Measurements from ENCODE around the gene SLC34A2. TPM values are rescaled to one million over a fixed set of nuclear protein-coding genes. Genes with fewer than 3 reads are reported as not detected.

The SLC34A2 gene
- total RNA-seq, 1 donor = not detected

GRCh38 chr4:25713812-25714211, 58.2 kb downstream of the SLC34A2 start:
- TF ChIP-seq CTCF (IDR thresholded peaks at IDR 0.05; ENCODE audit: extremely low read depth, low read depth, low read length) = no peak
- Histone ChIP-seq H3K27ac (ENCODE audit: low read depth, low read length) (no peak overlapping the region), H3K4me2 (ENCODE audit: insufficient read depth, low read length) (no peak overlapping the region), H3K4me1 (ENCODE audit: insufficient read depth, low read length) (no peaks in the 10 kb centered on the region), H3K4me3 (ENCODE audit: insufficient read depth, low read length) (no peak overlapping the region), H3K27me3 (ENCODE audit: insufficient read depth, low read length) (peaks cover 4% of the 10 kb centered on the region), H2AFZ (ENCODE audit: low read length) (no peak overlapping the region), H4K20me1 (ENCODE audit: insufficient read depth, low read length) (no peaks in the 10 kb centered on the region), H3K9me3 (ENCODE audit: low read depth, low read length) (no peaks in the 10 kb centered on the region), H3K79me2 (ENCODE audit: insufficient read depth, low read length) (no peaks in the 10 kb centered on the region), H3K36me3 (ENCODE audit: insufficient read depth, low read length) (no peaks in the 10 kb centered on the region)
- DNase-seq (ENCODE audit: insufficient read length, low spot score, missing footprints) = no peak

GRCh38 chr4:25722964-25723363, 67.3 kb downstream of the SLC34A2 start:
- H3K27me3 ChIP-seq (ENCODE audit: insufficient read depth, low read length) = peaks cover 3% of the 10 kb centered on the region
- no peaks in the 10 kb centered on the region for H3K36me3 ChIP-seq (ENCODE audit: insufficient read depth, low read length)
- no peaks in the 10 kb centered on the region for H3K9me3 ChIP-seq (ENCODE audit: low read depth, low read length)
- no peak overlapping the region for H2AFZ ChIP-seq (ENCODE audit: low read length)
- H3K4me3 ChIP-seq (ENCODE audit: insufficient read depth, low read length) = no peak overlapping the region
- H3K4me1 ChIP-seq (ENCODE audit: insufficient read depth, low read length) = no peaks in the 10 kb centered on the region
- H4K20me1 ChIP-seq (ENCODE audit: insufficient read depth, low read length) = no peaks in the 10 kb centered on the region
- H3K27ac ChIP-seq (ENCODE audit: low read depth, low read length) = no peak overlapping the region
- no peak for TF ChIP-seq CTCF (IDR thresholded peaks at IDR 0.05; ENCODE audit: extremely low read depth, low read depth, low read length)
- no peak overlapping the region for H3K4me2 ChIP-seq (ENCODE audit: insufficient read depth, low read length)
- DNase-seq (ENCODE audit: insufficient read length, low spot score, missing footprints) = no peak
- no peaks in the 10 kb centered on the region for H3K79me2 ChIP-seq (ENCODE audit: insufficient read depth, low read length)

GRCh38 chr4:25723409-25723808, 67.8 kb downstream of the SLC34A2 start:
- no peak overlapping the region for H3K27ac ChIP-seq (ENCODE audit: low read depth, low read length)
- H3K36me3 ChIP-seq (ENCODE audit: insufficient read depth, low read length) = no peaks in the 10 kb centered on the region
- no peaks in the 10 kb centered on the region for H4K20me1 ChIP-seq (ENCODE audit: insufficient read depth, low read length)
- H3K4me1 ChIP-seq (ENCODE audit: insufficient read depth, low read length) = no peaks in the 10 kb centered on the region
- H2AFZ ChIP-seq (ENCODE audit: low read length) = no peak overlapping the region
- H3K9me3 ChIP-seq (ENCODE audit: low read depth, low read length) = no peaks in the 10 kb centered on the region
- no peak for TF ChIP-seq CTCF (IDR thresholded peaks at IDR 0.05; ENCODE audit: extremely low read depth, low read depth, low read length)
- no peak overlapping the region for H3K4me2 ChIP-seq (ENCODE audit: insufficient read depth, low read length)
- H3K27me3 ChIP-seq (ENCODE audit: insufficient read depth, low read length) = peaks cover 3% of the 10 kb centered on the region
- no peaks in the 10 kb centered on the region for H3K79me2 ChIP-seq (ENCODE audit: insufficient read depth, low read length)
- H3K4me3 ChIP-seq (ENCODE audit: insufficient read depth, low read length) = no peak overlapping the region
- no peak for DNase-seq (ENCODE audit: insufficient read length, low spot score, missing footprints)

GRCh38 chr4:25725870-25726269, 70.2 kb downstream of the SLC34A2 start:
- Histone ChIP-seq H4K20me1 (ENCODE audit: insufficient read depth, low read length) (no peaks in the 10 kb centered on the region), H3K4me3 (ENCODE audit: insufficient read depth, low read length) (no peak overlapping the region), H3K27ac (ENCODE audit: low read depth, low read length) (no peak overlapping the region), H3K36me3 (ENCODE audit: insufficient read depth, low read length) (no peaks in the 10 kb centered on the region), H3K27me3 (ENCODE audit: insufficient read depth, low read length) (peaks cover 3% of the 10 kb centered on the region), H3K4me1 (ENCODE audit: insufficient read depth, low read length) (no peaks in the 10 kb centered on the region), H3K79me2 (ENCODE audit: insufficient read depth, low read length) (no peaks in the 10 kb centered on the region), H3K4me2 (ENCODE audit: insufficient read depth, low read length) (no peak overlapping the region), H3K9me3 (ENCODE audit: low read depth, low read length) (no peaks in the 10 kb centered on the region), H2AFZ (ENCODE audit: low read length) (no peak overlapping the region)
- no peak for DNase-seq (ENCODE audit: insufficient read length, low spot score, missing footprints)
- no peak for TF ChIP-seq CTCF (IDR thresholded peaks at IDR 0.05; ENCODE audit: extremely low read depth, low read depth, low read length)

All from osteoblast (primary cell).